HepG2 (cell line): ENCODE measurements around the gene FBXO24. TPM values are rescaled to one million over a fixed set of nuclear protein-coding genes. Genes with fewer than 3 reads are reported as not detected.
A peak's percentile ranks its signal among the peaks of the same experiment; 100 is the strongest.

ENCODE experiments used
- ARID2 ChIP-seq: sonication (generic); formaldehyde crosslinking; IDR thresholded peaks from 2 replicates; pipeline ENCODE4 v1.8.1; 2022; ENCODE audit warnings: mild to moderate bottlenecking, missing genetic modification reagents, borderline replicate concordance
- FIP1L1 ChIP-seq: fragments of 200-400 bp; formaldehyde crosslinking; IDR thresholded peaks from 2 replicates; pipeline ENCODE4 v1.6.1; 2018; ENCODE audit warnings: low read depth, mild to moderate bottlenecking, low read length, moderate library complexity, borderline replicate concordance; ENCODE audit not compliant: insufficient read depth
- HES4 ChIP-seq: sonication (generic); formaldehyde crosslinking; IDR thresholded peaks from 2 replicates; pipeline ENCODE4 v1.9.0; 2021; ENCODE audit warnings: mild to moderate bottlenecking, missing genetic modification reagents, borderline replicate concordance
- HMG20B ChIP-seq: conservative IDR thresholded peaks from 2 replicates; pipeline ENCODE4 v1.6.1; 2016; ENCODE audit warnings: missing genetic modification reagents, missing compliant biosample characterization
- HNRNPLL ChIP-seq: fragments of 200-400 bp; formaldehyde crosslinking; IDR thresholded peaks from 2 replicates; pipeline ENCODE4 v1.6.1; 2017; ENCODE audit warnings: mild to moderate bottlenecking, low read depth, low read length; ENCODE audit not compliant: poor library complexity, severe bottlenecking
- KAT7 ChIP-seq: IDR thresholded peaks from 2 replicates; pipeline ENCODE4 v1.6.1; 2018; ENCODE audit warnings: borderline replicate concordance, missing compliant biosample characterization
- KAT8 ChIP-seq: IDR thresholded peaks from 2 replicates; pipeline ENCODE4 v1.6.1; 2016; ENCODE audit warnings: missing genetic modification reagents, missing compliant biosample characterization
- KLF12 ChIP-seq: sonication (generic); formaldehyde crosslinking; IDR thresholded peaks from 2 replicates; pipeline ENCODE4 v1.4.0; 2020; ENCODE audit warnings: missing genetic modification reagents, borderline replicate concordance
- MTF2 ChIP-seq: sonication (generic); formaldehyde crosslinking; IDR thresholded peaks from 2 replicates; pipeline ENCODE4 v1.5.0; 2020; ENCODE audit warnings: missing genetic modification reagents, borderline replicate concordance
- NFIC ChIP-seq: IDR thresholded peaks from 2 replicates; pipeline ENCODE4 v1.6.1; 2012; ENCODE audit warnings: mild to moderate bottlenecking, low read length, inconsistent platforms
- PITX1 ChIP-seq: sonication (generic); formaldehyde crosslinking; IDR thresholded peaks from 2 replicates; pipeline ENCODE4 v1.5.1; 2020; ENCODE audit warnings: mild to moderate bottlenecking, missing genetic modification reagents
- SIN3B ChIP-seq: fragments of 150-350 bp; IDR thresholded peaks from 2 replicates; pipeline ENCODE4 v1.6.1; 2014; ENCODE audit warnings: low read length
- TEAD3 ChIP-seq: optimal IDR thresholded peaks from 2 replicates; pipeline ENCODE3; 2016; ENCODE audit warnings: borderline replicate concordance
- TSC22D2 ChIP-seq: sonication (generic); formaldehyde crosslinking; IDR thresholded peaks from 2 replicates; pipeline ENCODE4 v1.5.1; 2020; ENCODE audit warnings: missing genetic modification reagents, mild to moderate bottlenecking, borderline replicate concordance
- ZNF292 ChIP-seq: sonication (generic); formaldehyde crosslinking; IDR thresholded peaks from 2 replicates; pipeline ENCODE4 v1.8.1; 2022; ENCODE audit warnings: mild to moderate bottlenecking, low read depth, missing genetic modification reagents, borderline replicate concordance
- ZNF543 ChIP-seq: sonication (generic); formaldehyde crosslinking; IDR thresholded peaks from 2 replicates; pipeline ENCODE4 v1.4.0; 2020; ENCODE audit warnings: mild to moderate bottlenecking, missing genetic modification reagents
- ZNF672 ChIP-seq: sonication (generic); formaldehyde crosslinking; IDR thresholded peaks from 2 replicates; pipeline ENCODE4 v1.8.1; 2022; ENCODE audit warnings: missing genetic modification reagents
- ZNF790 ChIP-seq: sonication (generic); formaldehyde crosslinking; IDR thresholded peaks from 2 replicates; pipeline ENCODE4 v1.8.0; 2022; ENCODE audit warnings: missing genetic modification reagents, mild to moderate bottlenecking, borderline replicate concordance
- polyA plus RNA-seq, 8 experiments: library from polyadenylated mRNA; depleted of rRNA in 3 of 8; stranded (reverse) in 7 of 8; unstranded in 1 of 8; fragments of >200 nt; fragmentation: Illumina TruSeq in 4 of 8; extraction: Trizol in 4 of 8; gene quantifications; 2 replicates each; pipeline versions ENCODE4 v1.2.1 to v1.2.3, GENCODE V29; 2011 to 2016; ENCODE audit warnings: low read depth in 4 of 8, missing spikeins in 1 of 8, mixed read lengths in 1 of 8; ENCODE audit not compliant: insufficient read depth in 1 of 8
- total RNA-seq, 5 experiments: library from RNA; depleted of rRNA; stranded (reverse); fragments of >200 nt; fragmentation: Illumina TruSeq; extraction: Trizol; gene quantifications; 2 replicates each; pipeline ENCODE4 v1.2.3, GENCODE V29; 2016; ENCODE audit warnings: low read depth in 1 of 5
- TF ChIP-seq, protein P1 (sequence below): sonication (generic); formaldehyde crosslinking; IDR thresholded peaks from 2 replicates; pipeline ENCODE4 v1.5.1; 2020; ENCODE audit warnings: mild to moderate bottlenecking, missing genetic modification reagents, borderline replicate concordance
- TF ChIP-seq, protein P2 (sequence below): sonication (generic); formaldehyde crosslinking; IDR thresholded peaks from 2 replicates; pipeline ENCODE4 v1.4.0; 2020; ENCODE audit warnings: missing genetic modification reagents, borderline replicate concordance
- TF ChIP-seq, protein P3 (sequence below): sonication (generic); formaldehyde crosslinking; IDR thresholded peaks from 2 replicates; pipeline ENCODE4 v1.5.0; 2020; ENCODE audit warnings: mild to moderate bottlenecking, low read depth, missing genetic modification reagents, borderline replicate concordance

Gene FBXO24
- total and polyA plus RNA-seq, 2 of the 13 experiments (the other 11 are each of a cell fraction or from before 2014, with no cell fraction given) = 0.20 to 0.55 TPM

DNA sequence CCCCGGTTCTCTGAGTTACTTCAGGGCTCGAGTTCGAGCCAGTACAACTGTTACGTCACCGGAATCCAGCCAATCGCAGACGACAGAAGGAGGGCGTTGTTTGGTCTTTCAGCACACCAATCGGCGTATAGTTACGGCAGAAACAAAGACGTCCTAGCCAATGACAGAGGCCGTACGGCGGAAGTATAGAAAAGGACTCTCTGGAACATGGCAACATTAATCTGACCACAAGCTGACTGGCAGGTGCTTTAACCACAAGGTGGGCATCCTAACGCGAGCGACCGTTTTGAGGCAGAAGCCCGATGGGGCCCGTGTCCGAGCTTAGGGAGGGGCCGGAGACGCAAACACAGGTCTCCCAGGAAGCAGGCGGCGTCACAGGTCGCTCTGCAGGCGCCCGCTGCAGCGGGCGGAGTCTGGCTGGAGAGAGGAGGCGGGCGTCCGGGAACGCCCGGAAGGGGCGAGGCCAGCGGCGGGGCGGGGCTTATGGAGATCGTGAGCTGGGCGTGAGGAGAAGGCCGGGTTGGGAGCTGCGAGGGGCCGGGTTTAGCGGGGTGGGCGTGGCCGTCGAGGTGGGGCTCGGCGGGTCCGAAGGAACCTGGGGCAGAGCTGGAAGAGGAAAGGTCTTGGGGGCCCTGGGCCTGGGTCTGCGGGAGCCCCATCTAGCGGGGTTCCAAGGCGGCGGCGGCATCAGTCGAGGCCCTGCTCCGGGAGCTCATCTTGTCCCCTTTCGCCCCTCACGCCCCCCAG is 26.0 kb downstream of the FBXO24 start, which contains the start of gene MOSPD3 (continued):
- peak; percentile 54 for TF ChIP-seq HNRNPLL
- no peak for TF ChIP-seq FIP1L1
- TF ChIP-seq KLF12 (CRISPR knock-in tag) = peak; percentile 69; the same call in 1 of the 2 replicates
- TF ChIP-seq PITX1 (CRISPR knock-in tag) = no peak
- peak; percentile 7 for TF ChIP-seq TEAD3 (CRISPR knock-in tag)
- TF ChIP-seq KAT7 (CRISPR knock-in tag) = no peak; the same call in 1 of the 2 replicates
- no peak for TF ChIP-seq HMG20B (CRISPR knock-in tag)
- no peak for TF ChIP-seq SIN3B
- TF ChIP-seq, protein P1, sequence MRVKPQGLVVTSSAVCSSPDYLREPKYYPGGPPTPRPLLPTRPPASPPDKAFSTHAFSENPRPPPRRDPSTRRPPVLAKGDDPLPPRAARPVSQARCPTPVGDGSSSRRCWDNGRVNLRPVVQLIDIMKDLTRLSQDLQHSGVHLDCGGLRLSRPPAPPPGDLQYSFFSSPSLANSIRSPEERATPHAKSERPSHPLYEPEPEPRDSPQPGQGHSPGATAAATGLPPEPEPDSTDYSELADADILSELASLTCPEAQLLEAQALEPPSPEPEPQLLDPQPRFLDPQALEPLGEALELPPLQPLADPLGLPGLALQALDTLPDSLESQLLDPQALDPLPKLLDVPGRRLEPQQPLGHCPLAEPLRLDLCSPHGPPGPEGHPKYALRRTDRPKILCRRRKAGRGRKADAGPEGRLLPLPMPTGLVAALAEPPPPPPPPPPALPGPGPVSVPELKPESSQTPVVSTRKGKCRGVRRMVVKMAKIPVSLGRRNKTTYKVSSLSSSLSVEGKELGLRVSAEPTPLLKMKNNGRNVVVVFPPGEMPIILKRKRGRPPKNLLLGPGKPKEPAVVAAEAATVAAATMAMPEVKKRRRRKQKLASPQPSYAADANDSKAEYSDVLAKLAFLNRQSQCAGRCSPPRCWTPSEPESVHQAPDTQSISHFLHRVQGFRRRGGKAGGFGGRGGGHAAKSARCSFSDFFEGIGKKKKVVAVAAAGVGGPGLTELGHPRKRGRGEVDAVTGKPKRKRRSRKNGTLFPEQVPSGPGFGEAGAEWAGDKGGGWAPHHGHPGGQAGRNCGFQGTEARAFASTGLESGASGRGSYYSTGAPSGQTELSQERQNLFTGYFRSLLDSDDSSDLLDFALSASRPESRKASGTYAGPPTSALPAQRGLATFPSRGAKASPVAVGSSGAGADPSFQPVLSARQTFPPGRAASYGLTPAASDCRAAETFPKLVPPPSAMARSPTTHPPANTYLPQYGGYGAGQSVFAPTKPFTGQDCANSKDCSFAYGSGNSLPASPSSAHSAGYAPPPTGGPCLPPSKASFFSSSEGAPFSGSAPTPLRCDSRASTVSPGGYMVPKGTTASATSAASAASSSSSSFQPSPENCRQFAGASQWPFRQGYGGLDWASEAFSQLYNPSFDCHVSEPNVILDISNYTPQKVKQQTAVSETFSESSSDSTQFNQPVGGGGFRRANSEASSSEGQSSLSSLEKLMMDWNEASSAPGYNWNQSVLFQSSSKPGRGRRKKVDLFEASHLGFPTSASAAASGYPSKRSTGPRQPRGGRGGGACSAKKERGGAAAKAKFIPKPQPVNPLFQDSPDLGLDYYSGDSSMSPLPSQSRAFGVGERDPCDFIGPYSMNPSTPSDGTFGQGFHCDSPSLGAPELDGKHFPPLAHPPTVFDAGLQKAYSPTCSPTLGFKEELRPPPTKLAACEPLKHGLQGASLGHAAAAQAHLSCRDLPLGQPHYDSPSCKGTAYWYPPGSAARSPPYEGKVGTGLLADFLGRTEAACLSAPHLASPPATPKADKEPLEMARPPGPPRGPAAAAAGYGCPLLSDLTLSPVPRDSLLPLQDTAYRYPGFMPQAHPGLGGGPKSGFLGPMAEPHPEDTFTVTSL (CRISPR knock-in tag) = no peak
- TF ChIP-seq, protein P2, sequence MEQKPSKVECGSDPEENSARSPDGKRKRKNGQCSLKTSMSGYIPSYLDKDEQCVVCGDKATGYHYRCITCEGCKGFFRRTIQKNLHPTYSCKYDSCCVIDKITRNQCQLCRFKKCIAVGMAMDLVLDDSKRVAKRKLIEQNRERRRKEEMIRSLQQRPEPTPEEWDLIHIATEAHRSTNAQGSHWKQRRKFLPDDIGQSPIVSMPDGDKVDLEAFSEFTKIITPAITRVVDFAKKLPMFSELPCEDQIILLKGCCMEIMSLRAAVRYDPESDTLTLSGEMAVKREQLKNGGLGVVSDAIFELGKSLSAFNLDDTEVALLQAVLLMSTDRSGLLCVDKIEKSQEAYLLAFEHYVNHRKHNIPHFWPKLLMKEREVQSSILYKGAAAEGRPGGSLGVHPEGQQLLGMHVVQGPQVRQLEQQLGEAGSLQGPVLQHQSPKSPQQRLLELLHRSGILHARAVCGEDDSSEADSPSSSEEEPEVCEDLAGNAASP (CRISPR knock-in tag) = no peak
- TF ChIP-seq ZNF543 (CRISPR knock-in tag) = no peak
- TF ChIP-seq TSC22D2 = no peak
- no peak for TF ChIP-seq ZNF292 (CRISPR knock-in tag)
- TF ChIP-seq, protein P3, sequence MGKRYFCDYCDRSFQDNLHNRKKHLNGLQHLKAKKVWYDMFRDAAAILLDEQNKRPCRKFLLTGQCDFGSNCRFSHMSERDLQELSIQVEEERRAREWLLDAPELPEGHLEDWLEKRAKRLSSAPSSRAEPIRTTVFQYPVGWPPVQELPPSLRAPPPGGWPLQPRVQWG = no peak
- no peak for TF ChIP-seq NFIC
- TF ChIP-seq KAT8 (CRISPR knock-in tag) = peak; percentile 75
- no peak for TF ChIP-seq ZNF672
- TF ChIP-seq HES4 (CRISPR knock-in tag) = no peak
- TF ChIP-seq ARID2 (CRISPR knock-in tag) = no peak
- TF ChIP-seq MTF2 = no peak
- no peak for TF ChIP-seq ZNF790 (CRISPR knock-in tag)
